Muscle layer of colon (tissue), 2 donors: ENCODE results near the gene OR51F1.
"Not testable (repeated sequence)": the region's sequence is repeated elsewhere in the genome, so short reads cannot be mapped to it uniquely, and the experiment has no call there.

ENCODE experiments used
- H3K27ac ChIP-seq: one replicate; pipeline ENCODE4 v1.7.0; 2013; ENCODE audit warnings: low read depth, mild to moderate bottlenecking, low read length, moderate library complexity
- H3K27me3 ChIP-seq, 2 donors: one replicate each; pipeline ENCODE4 v1.7.0; 2013; ENCODE audit warnings: low read length in 2 of 2, mild to moderate bottlenecking in 2 of 2; ENCODE audit not compliant: insufficient read depth in 2 of 2, control insufficient read depth in 1 of 2
- H3K36me3 ChIP-seq: one replicate; pipeline ENCODE4 v1.7.0; 2013; ENCODE audit warnings: mild to moderate bottlenecking, low read length; ENCODE audit not compliant: insufficient read depth
- H3K4me1 ChIP-seq: one replicate; pipeline ENCODE4 v1.7.0; 2013; ENCODE audit warnings: mild to moderate bottlenecking, low read length; ENCODE audit not compliant: insufficient read depth
- H3K4me3 ChIP-seq, 2 donors: one replicate each; pipeline ENCODE4 v1.7.0; 2013; ENCODE audit warnings: low read length in 2 of 2, low read depth in 1 of 2, mild to moderate bottlenecking in 1 of 2, moderate library complexity in 1 of 2
- H3K9ac ChIP-seq: one replicate; pipeline ENCODE4 v1.7.0; 2013; ENCODE audit warnings: low read length
- H3K9me3 ChIP-seq: one replicate; pipeline ENCODE4 v1.7.0; 2013; ENCODE audit warnings: mild to moderate bottlenecking, low read length
- donor health status: abdominal sarcoma.
- donor health status: Adenocarcinoma of cecum.

The OR51F1 gene

GRCh38 chr11:4769838-4770237 is at the start of gene OR51F1:
OR51F1 (minus strand) TSS chr11:4769938; CDS start chr11:4769938, 0 bp downstream.
- H3K4me1 ChIP-seq = no peaks in the 10 kb centered on the region
- no peaks in the 10 kb centered on the region for H3K36me3 ChIP-seq
- H3K4me3 ChIP-seq = no peak within 1 kb of the TSS
- H3K9me3 ChIP-seq = no peaks in the 10 kb centered on the region
- no peaks in the 10 kb centered on the region for H3K27me3 ChIP-seq
- no peak within 1 kb of the TSS for H3K9ac ChIP-seq
- no peak within 1 kb of the TSS for H3K27ac ChIP-seq

- no peaks in the 10 kb centered on the region for H3K9me3 ChIP-seq
- no peaks in the 10 kb centered on the region for H3K27me3 ChIP-seq
- no peaks in the 10 kb centered on the region for H3K4me1 ChIP-seq
- no peak overlapping the region for H3K27ac ChIP-seq
- no peaks in the 10 kb centered on the region for H3K36me3 ChIP-seq
- no peak overlapping the region for H3K9ac ChIP-seq
- H3K4me3 ChIP-seq = no peak overlapping the region
Observed at GRCh38 chr11:4809246-4809645, 39.5 kb upstream of the OR51F1 start.

GRCh38 chr11:4808476-4808875 is 38.7 kb upstream of the OR51F1 start:
- no peak overlapping the region for H3K9ac ChIP-seq
- no peaks in the 10 kb centered on the region for H3K4me1 ChIP-seq
- H3K36me3 ChIP-seq = no peaks in the 10 kb centered on the region
- H3K4me3 ChIP-seq = no peak overlapping the region
- no peaks in the 10 kb centered on the region for H3K27me3 ChIP-seq
- H3K9me3 ChIP-seq = no peaks in the 10 kb centered on the region
- no peak overlapping the region for H3K27ac ChIP-seq

GRCh38 chr11:4804280-4804679 is 34.5 kb upstream of the OR51F1 start, which contains the start of gene OR52R1:
OR52R1 (minus strand) TSS chr11:4804380; CDS start chr11:4804380, 0 bp downstream.
- Histone ChIP-seq H3K36me3 (no peaks in the 10 kb centered on the region), H3K27me3 (no peaks in the 10 kb centered on the region), H3K9ac (no peak within 1 kb of the TSS), H3K27ac (no peak within 1 kb of the TSS), H3K4me3 (no peak within 1 kb of the TSS), H3K9me3 (no peaks in the 10 kb centered on the region), H3K4me1 (no peaks in the 10 kb centered on the region)

GRCh38 chr11:4801316-4801715 is 31.6 kb upstream of the OR51F1 start:
- not testable (repeated sequence) for H3K9ac ChIP-seq, H3K27me3 ChIP-seq, H3K27ac ChIP-seq, H3K9me3 ChIP-seq, H3K4me1 ChIP-seq, H3K4me3 ChIP-seq, H3K36me3 ChIP-seq

- Histone ChIP-seq H3K9ac (no peak overlapping the region), H3K4me3 (no peak overlapping the region), H3K27me3 (no peaks in the 10 kb centered on the region), H3K9me3 (no peaks in the 10 kb centered on the region), H3K4me1 (no peaks in the 10 kb centered on the region), H3K36me3 (no peaks in the 10 kb centered on the region), H3K27ac (no peak overlapping the region)
Observed at GRCh38 chr11:4798427-4799183, 28.9 kb upstream of the OR51F1 start.

GRCh38 chr11:4797206-4797605 is 27.5 kb upstream of the OR51F1 start:
- H3K9me3 ChIP-seq = no peaks in the 10 kb centered on the region
- no peaks in the 10 kb centered on the region for H3K36me3 ChIP-seq
- H3K4me1 ChIP-seq = no peaks in the 10 kb centered on the region
- no peaks in the 10 kb centered on the region for H3K27me3 ChIP-seq
- H3K9ac ChIP-seq = no peak overlapping the region
- no peak overlapping the region for H3K27ac ChIP-seq
- H3K4me3 ChIP-seq = no peak overlapping the region

- Histone ChIP-seq H3K4me1 (no peaks in the 10 kb centered on the region), H3K36me3 (no peaks in the 10 kb centered on the region), H3K4me3 (no peak overlapping the region), H3K27ac (no peak overlapping the region), H3K27me3 (no peaks in the 10 kb centered on the region), H3K9ac (no peak overlapping the region), H3K9me3 (no peaks in the 10 kb centered on the region)
Observed at GRCh38 chr11:4782454-4782853, 12.7 kb upstream of the OR51F1 start.

GRCh38 chr11:4768094-4768493 is 1.6 kb downstream of the OR51F1 start:
- Histone ChIP-seq H3K9ac (no peak overlapping the region), H3K4me3 (no peak overlapping the region), H3K27me3 (no peaks in the 10 kb centered on the region), H3K27ac (no peak overlapping the region), H3K4me1 (no peaks in the 10 kb centered on the region), H3K9me3 (no peaks in the 10 kb centered on the region), H3K36me3 (no peaks in the 10 kb centered on the region)

GRCh38 chr11:4766420-4767043 is 3.2 kb downstream of the OR51F1 start:
- no peaks in the 10 kb centered on the region for H3K4me1 ChIP-seq
- no peak overlapping the region for H3K27ac ChIP-seq
- H3K9me3 ChIP-seq = no peaks in the 10 kb centered on the region
- H3K9ac ChIP-seq = no peak overlapping the region
- H3K27me3 ChIP-seq = no peaks in the 10 kb centered on the region
- H3K4me3 ChIP-seq = no peak overlapping the region
- H3K36me3 ChIP-seq = no peaks in the 10 kb centered on the region

GRCh38 chr11:4763096-4763495 is 6.6 kb downstream of the OR51F1 start:
- H3K9ac ChIP-seq = no peak overlapping the region
- no peaks in the 10 kb centered on the region for H3K36me3 ChIP-seq
- no peaks in the 10 kb centered on the region for H3K4me1 ChIP-seq
- H3K27ac ChIP-seq = no peak overlapping the region
- no peak overlapping the region for H3K4me3 ChIP-seq
- H3K9me3 ChIP-seq = no peaks in the 10 kb centered on the region
- H3K27me3 ChIP-seq = no peaks in the 10 kb centered on the region

- H3K4me3 ChIP-seq = no peak overlapping the region
- H3K9me3 ChIP-seq = no peaks in the 10 kb centered on the region
- no peak overlapping the region for H3K27ac ChIP-seq
- no peaks in the 10 kb centered on the region for H3K36me3 ChIP-seq
- no peaks in the 10 kb centered on the region for H3K27me3 ChIP-seq
- no peaks in the 10 kb centered on the region for H3K4me1 ChIP-seq
- H3K9ac ChIP-seq = no peak overlapping the region
Observed at GRCh38 chr11:4751201-4751600, 18.5 kb downstream of the OR51F1 start.
